HG02798 (cell line): ENCODE data around the gene MMP19.
"Not testable (repeated sequence)": the region's sequence is repeated elsewhere in the genome, so short reads cannot be mapped to it uniquely, and the experiment has no call there.

Source experiments
- ATAC-seq: cut with Tn5 transposase; IDR thresholded peaks from one replicate; pipeline ENCODE4 v1.9.1; 2021; ENCODE audit warnings: mild to moderate bottlenecking; ENCODE audit not compliant: unreplicated experiment, poor library complexity

MMP19 gene, protein sequence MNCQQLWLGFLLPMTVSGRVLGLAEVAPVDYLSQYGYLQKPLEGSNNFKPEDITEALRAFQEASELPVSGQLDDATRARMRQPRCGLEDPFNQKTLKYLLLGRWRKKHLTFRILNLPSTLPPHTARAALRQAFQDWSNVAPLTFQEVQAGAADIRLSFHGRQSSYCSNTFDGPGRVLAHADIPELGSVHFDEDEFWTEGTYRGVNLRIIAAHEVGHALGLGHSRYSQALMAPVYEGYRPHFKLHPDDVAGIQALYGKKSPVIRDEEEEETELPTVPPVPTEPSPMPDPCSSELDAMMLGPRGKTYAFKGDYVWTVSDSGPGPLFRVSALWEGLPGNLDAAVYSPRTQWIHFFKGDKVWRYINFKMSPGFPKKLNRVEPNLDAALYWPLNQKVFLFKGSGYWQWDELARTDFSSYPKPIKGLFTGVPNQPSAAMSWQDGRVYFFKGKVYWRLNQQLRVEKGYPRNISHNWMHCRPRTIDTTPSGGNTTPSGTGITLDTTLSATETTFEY

DNA sequence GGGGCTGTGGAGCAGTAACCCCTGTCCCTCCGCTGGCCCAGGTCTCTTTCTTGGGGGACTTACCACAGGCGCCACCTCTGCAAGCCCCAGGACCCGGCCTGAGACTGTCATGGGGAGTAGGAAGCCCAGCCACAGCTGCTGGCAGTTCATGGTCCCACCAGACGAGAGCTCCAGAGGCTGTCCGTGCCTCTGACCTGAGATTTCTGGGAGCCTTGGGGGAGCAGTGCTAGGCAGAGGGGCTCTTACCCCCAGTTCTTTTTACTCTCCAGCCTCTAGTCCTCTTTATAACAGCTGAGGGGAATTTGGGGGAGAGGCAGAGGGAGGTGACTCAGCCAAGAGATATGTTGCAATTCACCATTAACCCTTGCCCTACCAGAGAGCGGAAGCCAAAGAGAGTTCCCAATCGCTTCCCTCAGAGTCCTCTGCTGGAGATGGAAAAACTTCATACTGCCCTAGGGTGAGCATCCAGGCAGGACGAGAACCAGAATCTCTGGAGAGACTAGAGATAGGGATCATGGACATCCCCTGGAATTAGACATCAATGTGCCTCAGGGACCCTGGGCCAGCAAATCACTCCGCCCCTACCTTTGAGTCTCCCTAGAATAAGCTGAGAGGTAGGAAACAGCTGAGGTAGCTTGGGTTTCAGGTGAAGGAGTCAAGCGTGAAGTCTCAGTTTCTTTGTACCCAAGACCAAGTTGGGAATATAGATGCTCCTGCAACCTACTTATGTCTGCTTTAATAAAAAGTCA is at the start of gene MMP19:
MMP19 (minus strand) TSS at position 256 of the 749 bp plus-strand sequence; CDS start at position 150, 106 bp downstream.
- no peak for ATAC-seq

DNA sequence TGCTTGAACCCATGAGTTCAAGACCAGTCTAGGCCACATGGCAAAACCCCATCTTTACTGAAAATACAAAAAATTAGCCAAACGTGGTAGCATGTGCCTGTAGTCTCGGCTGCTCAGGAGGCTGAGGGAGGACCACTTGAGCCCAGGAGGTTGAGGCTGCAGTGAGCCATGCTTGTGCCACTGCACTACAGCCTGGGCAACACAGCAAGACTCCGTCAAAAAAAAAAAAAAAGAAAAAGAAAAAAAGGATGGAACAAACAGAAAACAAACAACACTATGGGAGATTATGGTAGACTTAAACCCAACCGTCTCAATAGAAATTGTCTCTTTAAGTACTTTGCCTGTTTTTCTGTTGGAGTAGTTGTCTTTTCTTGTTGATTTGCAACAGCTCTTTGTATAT is 48.6 kb upstream of the MMP19 start:
- no peak for ATAC-seq

DNA sequence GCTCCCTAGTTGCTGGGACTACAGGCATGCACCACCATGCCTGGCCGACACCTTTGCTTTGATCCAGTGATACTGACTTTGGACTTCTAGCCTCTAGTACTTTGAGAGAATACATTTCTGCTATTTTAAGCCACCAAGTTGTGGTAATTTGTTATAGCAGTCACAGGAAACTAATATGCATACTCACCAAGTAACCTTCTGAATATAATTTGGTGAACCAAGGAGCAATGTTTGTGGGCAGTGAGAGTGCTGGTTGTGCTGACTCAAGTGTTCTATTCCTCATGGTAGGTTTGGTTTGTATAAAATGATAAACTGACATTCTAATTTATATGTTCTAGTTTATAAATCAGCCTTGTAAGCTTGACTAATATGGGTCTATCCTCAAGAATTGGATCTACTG is 42.4 kb upstream of the MMP19 start:
- ATAC-seq = no peak

DNA sequence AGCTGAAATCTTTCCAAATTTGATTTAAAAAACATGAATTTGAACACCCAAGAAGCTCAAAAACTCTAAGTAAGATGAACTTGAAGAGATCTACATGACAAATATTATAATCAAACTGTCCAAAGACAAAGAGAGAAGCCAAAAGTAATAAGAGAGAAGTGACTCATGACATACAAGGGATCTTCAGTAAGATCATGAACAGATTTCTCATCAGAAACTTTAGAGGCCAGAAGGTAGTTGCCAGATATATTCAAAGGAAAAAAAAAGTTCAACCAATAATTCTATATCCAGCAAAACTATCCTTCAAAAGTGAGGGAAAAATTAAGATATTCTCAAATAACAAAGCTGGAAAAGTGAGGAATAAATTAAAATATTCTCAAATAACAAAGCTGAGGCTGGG is 35.1 kb upstream of the MMP19 start:
- ATAC-seq = no peak

DNA sequence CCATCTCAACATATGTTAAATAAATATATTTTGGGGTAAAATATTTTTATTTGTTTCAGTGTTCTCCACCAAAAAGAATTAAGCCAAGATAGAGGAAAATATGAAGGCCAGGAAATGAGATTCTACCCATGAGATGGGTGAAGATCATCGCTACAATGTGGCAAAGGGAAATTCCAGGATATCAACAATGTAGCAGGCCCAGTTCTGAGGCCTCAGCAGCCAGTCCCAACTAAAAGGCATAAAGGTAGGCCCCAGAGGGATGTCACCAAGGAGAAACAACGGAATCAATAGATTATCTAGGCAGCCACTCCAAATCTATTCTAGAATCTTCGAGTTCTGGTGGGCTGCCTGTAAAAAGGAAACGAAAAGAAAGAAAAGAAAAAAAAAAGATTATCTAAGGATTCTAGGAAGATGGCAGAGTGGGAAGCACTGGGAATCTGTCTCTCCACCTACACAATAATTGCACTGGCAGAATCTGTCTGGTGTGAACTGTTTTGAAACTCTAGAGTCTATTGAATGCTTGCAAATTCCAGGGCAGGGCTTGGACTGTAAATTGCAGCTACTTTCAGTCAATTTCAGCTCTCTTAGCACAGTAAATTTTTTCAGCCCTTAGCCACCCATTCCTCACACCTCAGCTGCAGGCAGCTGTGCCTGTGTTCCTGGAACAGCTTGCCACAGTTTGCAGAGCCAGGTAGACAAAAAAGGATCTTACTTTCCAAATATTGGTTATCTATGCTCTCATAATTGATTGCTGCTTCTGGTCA is 33.1 kb upstream of the MMP19 start:
- ATAC-seq = no peak

DNA sequence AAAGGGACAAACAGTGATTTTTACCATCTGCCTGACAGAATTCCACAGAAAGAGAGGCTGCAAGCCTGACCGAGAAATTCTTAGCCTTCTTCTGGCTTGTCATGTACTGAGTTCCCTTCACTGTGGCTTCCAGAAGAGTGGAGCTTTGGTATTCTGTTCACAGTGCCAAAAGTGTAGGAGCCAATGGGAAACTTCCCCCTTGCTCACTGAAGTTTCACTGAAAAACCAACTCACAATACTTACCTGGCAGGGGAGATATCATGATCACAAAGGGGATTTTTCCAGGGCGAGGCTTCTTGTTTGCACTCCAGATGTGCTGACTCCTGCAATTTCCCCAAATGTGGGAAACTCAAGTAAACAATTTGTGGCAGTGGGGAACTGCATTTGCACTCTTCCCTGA is 31.7 kb upstream of the MMP19 start:
- ATAC-seq = no peak

DNA sequence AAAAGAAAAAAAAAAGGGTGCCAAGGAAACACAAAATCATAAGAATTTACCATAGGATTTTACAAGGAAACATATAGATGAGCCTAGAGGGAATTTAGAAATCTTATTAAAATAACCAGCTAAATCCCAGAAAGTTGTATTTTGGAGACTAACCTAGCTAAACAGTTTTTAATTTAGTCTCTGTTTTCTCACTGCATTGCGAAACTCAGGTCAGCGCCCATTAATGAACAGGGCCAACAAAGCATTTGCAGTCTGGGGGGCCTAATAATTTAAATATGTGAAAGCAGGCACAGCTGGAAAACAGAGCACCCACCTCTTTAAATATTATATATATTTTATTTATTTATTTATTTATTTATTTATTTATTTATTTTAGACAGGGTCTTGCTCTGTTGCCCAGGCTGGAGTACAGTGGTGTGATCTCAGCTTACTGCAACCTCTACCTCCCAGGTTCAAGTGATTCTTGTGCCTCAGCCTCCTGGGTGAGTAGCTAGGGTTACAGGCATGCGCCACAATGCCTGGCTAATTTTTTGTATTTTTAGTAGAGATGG is 23.8 kb upstream of the MMP19 start:
- not testable (repeated sequence) for ATAC-seq

DNA sequence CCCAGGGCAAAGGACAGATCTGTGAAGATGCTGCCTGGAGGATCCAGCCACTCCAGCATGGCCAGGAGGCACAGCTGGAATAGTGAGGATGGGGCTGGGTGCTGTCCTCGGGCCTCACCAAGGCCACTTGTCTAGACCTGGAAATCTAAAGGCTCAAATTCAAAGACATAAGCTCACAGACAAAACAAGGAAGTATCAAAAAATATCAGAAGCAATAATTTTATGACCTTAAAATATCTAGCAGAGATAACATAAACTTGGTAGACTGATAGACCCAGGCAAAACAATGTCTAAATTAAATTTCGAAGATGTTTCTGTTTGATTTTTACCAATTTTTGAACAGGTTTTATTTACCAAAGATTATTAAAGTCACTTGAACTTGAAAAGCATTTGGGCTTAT is 22.6 kb upstream of the MMP19 start:
- ATAC-seq = no peak

DNA sequence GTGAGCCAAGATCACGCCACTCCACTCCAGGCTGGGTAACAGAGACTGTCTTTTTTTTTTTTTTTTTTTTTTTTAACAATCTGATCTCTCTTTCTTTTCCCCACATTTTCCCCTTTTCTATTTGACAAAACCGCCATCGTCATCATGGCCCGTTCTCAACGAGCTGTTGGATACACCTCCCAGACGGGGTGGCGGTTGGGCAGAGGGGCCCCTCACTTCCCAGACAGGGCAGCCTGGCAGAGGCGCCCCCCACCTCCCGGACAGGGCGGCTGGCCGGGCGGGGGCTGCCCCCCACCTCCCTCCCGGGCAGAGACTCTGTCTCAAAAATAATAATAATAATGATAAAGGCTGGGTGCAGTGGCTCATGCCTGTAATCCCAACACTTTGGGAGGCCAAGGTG is 20.2 kb upstream of the MMP19 start:
- not testable (repeated sequence) for ATAC-seq

DNA sequence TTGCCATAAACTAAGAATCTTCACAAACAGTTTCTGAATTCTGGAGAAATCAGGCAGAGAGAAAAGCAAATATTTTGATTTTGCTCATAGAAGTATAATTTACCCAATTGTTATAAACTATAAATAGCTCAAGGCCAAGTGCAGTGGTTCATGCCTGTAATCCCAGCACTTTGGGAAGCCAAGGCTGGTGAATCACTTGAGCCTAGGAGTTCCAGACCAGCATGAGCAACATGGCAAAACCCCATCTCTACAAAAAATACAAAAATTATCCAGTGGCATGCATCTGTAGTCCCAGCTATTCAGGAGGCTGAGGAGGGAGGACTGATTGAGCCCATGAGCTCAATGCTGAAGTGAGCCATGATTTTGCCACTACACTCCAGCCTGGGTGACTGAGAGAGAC is 19.6 kb upstream of the MMP19 start:
- no peak for ATAC-seq

DNA sequence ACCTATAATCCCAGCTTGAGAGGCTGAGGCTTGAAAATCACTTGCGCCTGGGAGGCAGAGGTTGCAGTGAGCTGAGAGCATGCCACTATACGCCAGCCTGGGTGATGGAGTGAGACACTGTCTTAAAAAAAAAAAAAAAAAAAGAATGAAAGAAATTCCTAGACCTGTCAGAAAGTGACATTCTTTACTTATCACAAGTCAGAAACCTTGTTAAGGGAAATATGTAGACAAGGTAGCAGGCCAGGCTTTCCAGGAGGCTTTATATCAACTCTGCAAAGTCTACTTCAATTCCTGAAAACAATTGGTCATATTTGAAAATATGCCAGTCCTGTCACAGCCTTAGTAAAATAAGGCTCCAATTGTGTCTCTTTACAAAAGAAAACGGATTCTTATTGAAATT is 19.1 kb upstream of the MMP19 start:
- ATAC-seq = no peak

DNA sequence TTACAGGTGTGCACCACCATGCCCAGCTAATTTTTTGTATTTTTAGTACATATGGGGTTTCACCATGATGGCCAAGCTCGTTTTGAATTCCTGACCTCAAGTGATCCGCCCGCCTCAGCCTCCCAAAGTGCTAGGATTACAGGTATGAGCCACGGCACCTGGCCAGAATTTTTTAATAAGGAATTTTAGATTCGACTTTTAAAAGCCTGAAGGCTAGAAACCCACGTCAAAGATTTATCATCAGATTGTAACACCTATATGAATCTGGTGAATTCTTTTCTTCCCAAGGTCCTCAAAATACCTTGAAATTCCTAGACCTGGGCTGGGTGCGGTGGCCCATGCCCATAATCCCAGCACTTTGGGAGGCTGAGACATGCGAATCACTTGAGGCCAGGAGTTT is 18.7 kb upstream of the MMP19 start:
- no peak for ATAC-seq

DNA sequence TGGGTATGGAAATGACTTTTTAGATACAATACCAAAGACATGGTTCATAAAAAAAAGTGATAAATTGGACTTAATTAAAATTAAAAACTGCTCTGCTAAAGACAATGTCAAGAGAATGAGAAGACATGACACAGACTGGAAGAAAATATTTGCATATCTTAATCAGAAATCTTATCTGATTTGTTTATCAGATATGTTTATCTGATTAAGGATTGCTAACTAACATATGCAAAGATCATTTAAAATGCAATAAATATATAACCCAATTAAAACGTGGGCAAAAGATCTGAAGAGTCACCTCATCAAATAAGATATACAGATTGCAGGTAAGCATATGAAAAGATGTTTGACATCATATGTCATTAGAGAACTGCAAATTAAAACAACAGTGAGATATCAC is 10.0 kb upstream of the MMP19 start:
- no peak for ATAC-seq

DNA sequence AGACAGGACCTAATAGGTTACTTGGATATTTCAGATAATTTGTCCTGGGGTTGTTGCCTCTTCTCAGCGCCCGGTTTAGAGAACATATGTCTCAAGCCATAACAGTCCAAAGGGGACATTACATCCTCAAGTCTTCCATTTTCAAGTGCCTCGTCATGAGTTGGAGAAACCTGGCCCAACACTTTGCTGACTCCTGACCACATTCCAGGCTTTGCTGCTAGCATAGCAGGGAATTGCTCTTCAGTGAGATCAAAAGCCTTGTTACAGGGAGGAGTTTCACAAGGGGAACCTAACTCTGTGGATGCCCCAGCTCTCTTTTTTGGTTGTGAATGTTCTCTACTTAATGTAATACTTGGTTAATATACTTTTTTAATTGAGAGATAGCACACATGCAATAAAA is 8.2 kb upstream of the MMP19 start:
- ATAC-seq = no peak

DNA sequence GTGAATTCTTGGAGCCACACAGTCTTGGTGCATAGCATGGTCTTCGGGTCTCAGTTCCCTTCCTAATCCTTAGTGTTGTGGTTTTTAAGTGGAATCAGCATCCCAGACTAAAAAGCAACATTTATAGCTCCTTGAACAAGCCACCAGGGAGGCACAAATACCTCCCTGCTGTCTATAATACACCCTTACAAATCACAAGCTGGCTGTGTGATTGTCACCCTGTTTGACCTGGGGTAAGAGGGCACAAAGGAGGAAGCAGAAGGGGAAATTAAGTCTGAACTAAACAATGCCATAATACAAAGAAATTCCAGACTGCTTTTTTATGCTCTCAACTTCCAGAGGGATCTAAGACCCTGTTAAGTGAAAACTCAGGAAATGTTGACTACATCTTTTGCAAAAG is 7.7 kb upstream of the MMP19 start:
- no peak for ATAC-seq

DNA sequence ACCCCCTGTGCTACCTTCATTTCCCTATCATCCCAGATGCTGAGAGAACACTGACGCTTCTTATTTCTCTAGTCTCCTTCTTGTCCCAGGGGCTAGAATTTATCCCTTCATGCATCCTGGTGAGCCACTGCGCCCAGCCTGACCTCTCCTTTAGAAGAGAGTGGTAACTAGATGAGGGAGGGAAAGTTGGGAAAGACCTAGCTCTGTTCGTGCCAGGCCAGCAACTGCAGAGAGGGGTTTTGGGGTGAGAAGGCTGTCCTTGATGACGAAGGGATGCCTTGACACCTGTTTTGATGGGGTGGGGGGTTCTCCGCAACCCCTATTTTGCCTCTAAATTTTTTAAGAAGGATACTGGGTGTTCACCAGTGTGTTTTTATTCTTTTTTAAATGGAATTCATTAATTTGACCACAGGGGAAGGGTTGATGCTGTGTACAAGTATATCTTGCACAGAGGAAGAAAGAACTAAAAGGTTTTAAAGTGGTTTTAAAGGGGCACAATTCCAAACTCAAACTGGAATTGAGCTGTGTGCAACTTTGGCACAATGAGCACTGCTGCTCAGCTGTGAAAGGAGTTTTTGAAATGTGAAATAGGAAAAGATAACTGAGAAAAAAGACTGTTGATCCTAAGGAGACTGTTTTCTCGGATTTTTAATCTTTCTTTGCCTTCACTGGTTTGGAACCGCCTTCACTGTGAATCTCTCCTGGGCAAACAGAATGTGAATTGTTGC is 7.0 kb upstream of the MMP19 start:
- ATAC-seq = no peak

DNA sequence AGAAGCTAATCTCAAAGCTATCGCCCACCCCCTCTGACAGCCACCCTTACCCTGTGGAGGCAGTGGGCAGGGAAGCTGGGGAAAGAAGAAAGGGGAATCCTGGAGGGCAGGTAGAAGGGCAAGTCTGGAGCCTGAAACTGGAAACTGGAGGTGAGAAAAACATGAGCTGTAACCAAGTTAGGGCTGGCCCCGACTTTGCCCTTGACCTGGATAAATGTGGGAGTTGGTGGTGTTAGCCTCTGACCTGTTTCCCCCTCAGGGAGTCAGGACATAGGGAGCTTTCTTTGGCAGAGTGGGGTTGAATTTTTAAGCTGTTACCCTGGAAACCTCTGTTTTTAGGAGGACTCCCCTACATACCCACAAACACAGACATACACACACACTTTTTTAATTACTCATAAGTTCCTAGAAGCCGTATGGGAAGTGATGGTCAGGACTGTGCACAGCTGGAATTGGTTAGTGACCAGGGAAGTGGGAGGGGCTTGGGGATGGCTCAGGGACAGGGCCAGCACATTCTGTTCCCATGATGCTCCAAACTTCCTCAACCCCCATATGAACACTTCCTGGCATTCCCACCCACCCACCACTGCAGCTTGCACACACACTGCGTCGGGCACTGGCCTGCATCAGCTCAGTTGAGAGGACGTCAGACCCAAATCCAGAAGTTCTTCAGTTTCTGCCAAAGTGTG is 5.0 kb upstream of the MMP19 start:
- no peak for ATAC-seq

DNA sequence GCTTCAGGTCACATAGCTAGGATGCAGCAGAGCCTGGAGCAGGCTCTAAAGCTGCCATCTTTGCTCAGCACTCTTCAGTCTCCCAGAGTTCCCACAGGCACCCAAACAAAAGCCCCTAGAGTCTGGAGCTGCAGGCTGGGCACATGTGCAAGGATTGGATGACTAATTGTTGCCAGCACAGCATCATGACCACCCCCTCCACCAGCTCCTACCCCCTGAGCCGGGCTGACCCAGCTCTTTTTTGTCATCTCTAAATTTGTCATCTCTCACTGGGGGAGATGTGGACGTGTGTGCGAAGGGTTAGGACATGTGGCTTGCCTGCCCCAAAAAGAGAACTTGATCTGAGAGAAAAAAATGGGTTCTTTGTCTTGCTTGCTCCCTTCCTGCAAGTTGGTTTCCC is 4.3 kb upstream of the MMP19 start:
- ATAC-seq = no peak

DNA sequence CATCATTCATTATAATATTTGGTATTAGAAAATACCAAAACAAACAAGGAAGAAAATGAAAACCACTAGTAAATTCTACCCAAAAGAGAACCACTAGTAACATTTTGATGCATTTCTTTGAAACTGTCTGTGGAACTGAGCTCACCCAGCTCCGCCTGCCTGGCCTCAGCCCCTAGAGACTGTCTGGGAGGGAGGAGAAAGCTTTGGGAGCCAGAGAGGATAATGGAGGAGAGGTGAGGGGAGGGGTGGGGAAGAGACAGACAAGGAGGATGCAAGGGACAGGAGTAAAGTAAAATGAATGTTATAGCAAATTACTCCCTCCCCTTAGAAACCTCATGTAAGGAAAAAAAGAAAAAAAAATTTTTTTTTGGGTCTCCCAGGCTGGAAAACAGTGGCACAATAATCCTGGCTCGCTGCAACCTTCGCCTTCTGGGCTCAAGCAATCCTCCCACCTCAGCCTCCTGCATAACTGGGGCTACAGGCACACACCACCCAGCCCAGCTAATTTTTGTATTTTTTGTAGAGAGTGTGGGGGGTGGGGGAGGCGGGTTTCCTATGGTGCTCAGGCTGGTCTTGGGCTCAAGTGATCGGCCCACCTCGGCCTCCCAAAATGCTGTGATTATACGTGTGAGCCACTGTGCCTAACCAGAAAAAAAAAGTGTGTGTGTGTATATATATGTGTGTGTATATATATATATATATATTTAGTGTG is 3.2 kb upstream of the MMP19 start:
- no peak for ATAC-seq
